Left ventricle myocardium superior (tissue), 1 donor: ENCODE results near the gene TWIST2. TPM values are rescaled to one million over a fixed set of nuclear protein-coding genes. Genes with fewer than 3 reads are reported as not detected.

Source experiments
- ATAC-seq: fragments of 200-7000 bp; cut with Tn5 transposase; one replicate; pipeline ENCODE4 v1.9.1; 2020; ENCODE audit warnings: mild to moderate bottlenecking, moderate library complexity
- DNase-seq: peaks from one replicate; pipeline ENCODE4 v3.0.0-alpha.2; 2020
- intact Hi-C: fragments of 100-400 bp; cut with micrococcal nuclease; formaldehyde crosslinking; loops from one replicate; pipeline ENCODE4 v1.11.0; 2022
- total RNA-seq: library from RNA; stranded (reverse); fragmentation: NEBNext Ultra II Directional; extraction: Animal tissue kit (Norgen Biotek cat#: 25700); gene quantifications from one replicate; pipeline ENCODE4 v1.2.1, GENCODE V29; 2021
- donor health status: DM: no; HTN: yes; CAD: no; lungs with severe emphysema.

TWIST2 gene
- total RNA-seq, 1 donor from 2014 or later: 2.6 TPM

DNA sequence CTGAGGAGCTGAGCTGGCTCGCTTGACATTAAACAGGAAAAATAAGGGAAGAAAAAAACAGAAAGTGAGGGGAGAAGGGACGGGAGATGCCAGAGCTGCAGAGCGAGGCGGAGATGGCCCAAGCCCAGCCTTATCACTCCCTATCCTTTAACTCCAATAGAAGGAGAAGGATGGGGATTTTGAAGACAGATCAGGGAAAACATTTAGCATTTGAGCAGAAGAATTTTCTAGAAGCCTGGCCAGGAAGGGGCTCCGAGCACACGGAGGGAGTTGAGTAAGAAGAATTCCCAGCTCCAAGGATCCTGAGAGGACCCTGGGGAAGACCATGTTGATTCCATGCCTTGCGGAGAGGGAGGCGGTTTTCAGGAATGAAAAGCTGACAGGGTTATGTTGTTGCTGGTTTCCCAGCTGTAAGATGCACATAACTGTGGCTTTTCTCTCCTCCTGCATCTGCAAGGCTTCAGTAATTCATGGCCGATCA lies 35.6 kb downstream of the TWIST2 start:
- DNase-seq (no peak), ATAC-seq (peak; percentile 55)
- intact Hi-C loops: no loop called here

DNA sequence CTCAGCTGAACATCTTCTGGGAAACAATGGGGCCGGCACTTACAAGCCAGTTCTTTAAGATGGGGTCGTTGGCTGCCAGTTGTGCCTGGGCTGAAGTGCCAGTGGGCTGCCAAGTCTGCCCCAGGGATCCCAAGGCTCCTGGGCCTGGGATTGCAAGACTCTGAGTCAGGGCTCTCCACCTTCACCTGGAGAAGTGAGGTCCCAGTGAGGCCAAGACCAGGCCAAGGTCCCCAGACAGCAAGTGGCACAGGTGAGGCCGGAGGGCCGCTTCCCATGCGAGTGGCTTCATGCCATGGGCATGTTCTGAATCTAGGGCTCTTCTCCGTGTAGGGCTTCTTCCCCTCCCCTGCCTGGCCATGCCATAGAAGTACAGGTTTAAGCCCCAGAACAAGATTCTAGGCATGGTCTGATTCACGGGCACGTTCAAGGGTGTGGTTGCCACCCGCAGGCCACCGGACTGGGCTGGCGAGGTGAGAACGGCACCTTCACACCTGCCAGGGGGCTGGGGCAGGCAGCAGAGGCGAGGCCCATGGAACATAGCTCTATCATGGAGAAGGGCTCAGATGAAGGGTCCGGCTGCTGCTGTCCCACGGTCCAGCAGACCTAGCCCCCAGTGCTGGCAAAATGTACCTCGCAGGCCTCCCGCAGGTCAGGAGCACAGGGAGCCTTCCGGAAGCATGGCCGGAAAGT lies 36.4 kb downstream of the TWIST2 start:
- DNase-seq: no peak
- intact Hi-C loops: no loop called here
- no peak for ATAC-seq

DNA sequence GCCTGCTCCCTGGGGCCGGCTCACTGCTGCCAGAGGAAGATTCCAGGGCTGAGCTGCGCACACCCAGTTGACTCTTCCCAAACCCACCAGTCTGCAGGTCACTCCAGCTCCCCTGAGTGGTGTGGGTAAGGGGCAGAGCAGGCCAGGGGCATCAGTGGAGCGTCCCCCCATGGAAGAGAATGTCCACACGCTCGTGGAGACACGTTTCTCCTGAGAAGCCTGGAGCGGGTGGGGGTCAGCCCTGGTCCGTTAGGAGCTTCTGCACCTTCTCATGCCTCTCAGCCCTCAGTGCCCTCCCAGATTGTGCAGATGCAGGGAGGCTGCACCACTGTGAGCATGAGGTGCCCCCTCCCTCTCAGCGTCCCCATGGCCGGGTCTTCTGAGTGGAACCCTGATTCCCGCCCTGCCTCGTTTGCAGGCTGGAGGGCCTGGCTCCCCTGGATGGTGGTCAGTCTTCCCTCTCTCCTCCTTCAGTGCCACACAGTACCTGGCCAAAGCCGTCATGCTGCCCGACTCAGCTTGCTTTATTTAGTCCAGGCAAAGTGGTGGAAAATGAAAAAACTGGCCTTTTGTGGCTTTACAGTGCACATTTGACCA lies 37.0 kb downstream of the TWIST2 start:
- ATAC-seq (no peak), DNase-seq (no peak)
- intact Hi-C loops: no loop called here

DNA sequence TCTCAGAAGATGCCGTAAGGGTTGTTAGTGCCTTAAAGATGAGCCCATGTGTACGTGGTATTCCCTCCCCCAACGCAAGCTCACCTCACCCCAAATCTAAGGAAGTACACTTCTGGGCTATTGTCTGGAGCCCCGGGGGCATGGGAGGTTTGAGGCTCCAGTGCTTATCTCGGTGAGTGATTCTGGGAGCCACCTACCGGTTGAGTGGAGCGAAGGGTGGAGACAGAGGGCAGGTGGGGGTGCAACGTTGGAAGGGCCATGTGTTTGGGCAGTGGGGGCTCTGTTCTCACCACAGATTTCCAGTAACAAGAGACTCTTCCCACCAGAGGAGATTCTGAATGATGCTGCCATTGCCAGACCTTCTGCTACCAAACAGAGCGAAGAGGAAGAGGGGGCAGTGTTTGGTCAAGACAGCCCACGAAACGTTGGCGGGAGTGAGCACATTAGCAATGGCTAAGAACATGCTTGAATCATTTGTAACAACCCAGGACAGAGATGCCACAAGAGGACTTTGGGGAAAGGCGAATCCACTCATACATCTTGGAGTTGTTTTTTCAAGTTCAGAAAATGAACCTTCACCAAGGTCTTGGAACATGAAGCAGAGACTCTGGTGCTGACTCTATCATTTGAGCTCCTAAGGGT lies 38.7 kb downstream of the TWIST2 start:
- ATAC-seq (no peak), DNase-seq (no peak)
- intact Hi-C loops: no loop called here

DNA sequence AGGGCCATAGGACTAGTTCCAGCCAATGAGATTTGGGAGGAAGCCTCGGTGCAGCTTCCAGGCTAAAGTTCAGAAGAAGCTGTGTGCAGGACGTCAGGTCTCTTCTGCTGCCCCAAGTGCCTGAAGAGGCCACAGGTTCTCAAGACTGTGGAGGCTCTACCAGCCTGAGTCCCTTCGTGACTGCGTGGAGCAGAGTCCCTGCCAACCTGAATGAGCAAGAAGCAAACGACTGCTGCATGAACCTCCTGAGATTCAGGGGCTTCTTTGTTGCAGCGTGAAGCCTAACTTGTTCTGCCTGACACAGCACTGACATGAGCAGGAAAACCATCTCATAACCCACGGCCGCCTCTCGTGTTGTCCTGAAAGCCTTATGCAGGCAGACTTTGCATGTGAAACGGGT lies 39.7 kb downstream of the TWIST2 start:
- DNase-seq: no peak
- no peak for ATAC-seq
- intact Hi-C loops: no loop called here

DNA sequence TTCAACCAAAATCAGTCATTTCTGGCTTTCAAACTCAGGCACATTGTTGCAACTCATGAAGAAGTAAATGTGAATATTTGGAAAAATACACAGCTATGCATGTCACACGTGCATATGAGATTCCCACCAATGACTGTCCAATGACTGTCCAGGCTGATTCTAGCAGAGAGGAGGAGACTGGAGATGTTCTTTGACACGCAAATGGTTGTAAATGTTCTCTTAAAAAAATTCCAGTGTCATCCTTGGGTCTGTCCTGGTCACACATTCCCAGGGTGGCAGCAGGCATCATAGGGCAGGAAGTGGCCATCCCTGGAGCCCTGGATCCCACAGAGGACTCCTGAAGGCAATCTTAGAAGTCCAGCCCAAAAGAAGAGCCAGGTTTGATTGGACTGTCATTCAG lies 40.9 kb downstream of the TWIST2 start:
- ATAC-seq: no peak
- DNase-seq: no peak
- intact Hi-C loops: no loop called here

DNA sequence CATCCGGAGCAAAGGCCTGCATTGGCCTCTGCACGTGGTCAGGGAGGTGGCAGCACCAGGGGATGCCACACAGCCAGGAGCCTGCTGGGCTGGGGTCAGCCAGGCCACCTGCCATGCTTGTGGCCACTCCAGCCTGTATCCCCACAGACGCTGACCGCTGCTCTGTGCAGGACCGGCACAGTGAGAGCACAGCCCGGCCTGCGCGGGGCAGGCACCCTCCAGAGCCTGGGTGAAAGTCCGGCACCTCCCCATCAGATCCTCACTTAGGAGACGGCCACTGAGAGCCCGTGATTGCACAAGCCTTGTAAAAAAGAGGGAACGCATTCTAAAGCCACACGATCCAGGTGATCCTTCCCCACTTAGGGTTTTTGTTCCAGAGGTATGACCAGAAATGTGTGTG lies 42.2 kb downstream of the TWIST2 start:
- intact Hi-C loops: no loop called here
- ATAC-seq: no peak
- no peak for DNase-seq

DNA sequence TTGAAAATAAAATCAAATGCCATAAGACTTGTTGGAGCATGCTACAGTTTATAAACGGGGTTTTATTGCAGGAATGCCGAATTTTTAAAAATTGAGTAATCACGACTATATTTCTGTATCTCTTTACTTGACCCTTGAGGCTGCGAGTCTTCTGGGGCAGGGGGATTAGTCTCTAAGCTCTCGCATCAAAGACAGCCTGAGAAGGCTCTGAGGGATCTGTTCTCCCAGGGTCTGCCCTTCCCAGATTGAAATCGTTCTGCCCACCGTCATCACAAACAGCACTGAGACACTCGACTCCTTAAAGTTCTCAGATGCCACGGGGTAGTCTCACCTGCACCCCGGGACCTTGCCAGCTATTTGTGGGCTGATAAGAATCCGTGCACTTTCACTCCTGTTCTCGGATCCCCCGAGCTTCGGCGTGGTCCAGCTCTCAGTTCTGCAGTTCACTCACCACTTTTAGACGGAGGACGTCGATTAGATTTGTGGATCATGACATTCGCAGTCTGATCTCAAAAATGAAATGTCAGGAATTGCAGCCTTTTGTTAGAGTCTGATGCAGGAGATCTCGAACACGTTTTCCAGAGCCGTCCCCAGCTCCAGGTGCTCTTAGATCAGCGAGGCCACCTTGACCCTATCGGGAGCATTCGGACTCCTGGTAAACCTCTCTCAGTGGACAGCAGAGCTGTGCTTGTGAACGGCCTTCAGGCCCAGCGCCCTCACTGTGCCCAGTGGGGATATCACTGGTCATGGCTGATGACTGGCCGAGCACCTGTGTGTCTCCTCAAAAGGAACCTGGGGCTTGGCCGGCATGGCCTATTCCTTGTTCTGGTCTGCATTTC lies 43.0 kb downstream of the TWIST2 start:
- intact Hi-C loops: no loop called here

DNA sequence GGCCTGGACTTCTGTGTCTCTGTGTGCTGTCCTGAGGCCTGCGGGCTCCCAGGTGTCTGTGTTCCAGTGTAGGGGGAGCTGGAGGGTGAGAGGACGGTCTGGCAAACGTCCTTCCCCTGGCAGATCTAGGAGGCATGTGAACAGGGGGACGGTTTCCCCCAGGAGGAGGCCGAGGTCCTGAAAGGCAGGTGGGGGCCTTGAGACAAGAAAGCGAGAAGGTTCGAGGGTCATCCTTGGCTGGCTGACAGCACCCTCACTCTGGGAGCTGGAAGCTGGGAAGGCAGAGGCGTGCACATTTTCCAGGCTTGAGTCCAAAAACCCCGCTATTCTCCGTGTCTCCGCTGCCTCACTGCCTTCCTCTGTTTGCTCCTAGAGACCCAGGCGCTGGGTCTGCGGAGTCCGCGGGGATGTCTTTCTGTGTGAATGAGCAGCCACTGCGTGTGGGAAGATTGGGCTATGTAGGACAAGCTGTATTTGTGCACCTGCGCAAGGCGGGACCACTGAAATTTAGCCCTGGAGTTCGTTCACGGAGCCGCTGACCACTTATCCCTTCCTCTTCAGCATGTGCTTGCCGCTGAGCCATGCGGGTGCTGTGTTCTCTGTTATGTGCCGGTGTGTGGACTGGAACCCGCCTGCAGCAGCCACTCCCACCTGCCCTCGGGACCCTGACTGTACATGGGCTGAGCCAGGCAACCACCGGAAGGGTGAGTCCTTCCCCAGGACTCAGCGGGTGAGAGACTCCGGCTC lies 43.7 kb downstream of the TWIST2 start:
- intact Hi-C loops: no loop called here

More for the DNA sequence above, 43.0 kb downstream of the TWIST2 start:
- DNase-seq (no peak), ATAC-seq (no peak)

DNA sequence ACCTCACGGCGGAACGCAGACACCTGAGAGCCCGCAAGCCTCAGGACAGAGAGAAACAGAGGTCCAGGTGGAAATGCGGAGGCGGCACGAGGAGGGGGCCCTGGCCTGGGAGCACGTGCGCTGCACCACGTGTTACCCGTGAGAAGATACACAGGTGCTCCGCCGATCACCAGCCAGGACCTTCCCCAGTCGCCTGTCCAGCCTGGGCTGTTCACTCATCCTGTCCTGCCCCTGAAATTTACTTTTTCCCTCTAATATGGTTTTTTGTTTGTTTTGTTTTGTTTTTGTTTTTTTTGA lies 44.3 kb downstream of the TWIST2 start:
- DNase-seq: no peak
- no peak for ATAC-seq
- intact Hi-C loops: no loop called here

More for the DNA sequence above, 43.7 kb downstream of the TWIST2 start:
- ATAC-seq (no peak), DNase-seq (no peak)

DNA sequence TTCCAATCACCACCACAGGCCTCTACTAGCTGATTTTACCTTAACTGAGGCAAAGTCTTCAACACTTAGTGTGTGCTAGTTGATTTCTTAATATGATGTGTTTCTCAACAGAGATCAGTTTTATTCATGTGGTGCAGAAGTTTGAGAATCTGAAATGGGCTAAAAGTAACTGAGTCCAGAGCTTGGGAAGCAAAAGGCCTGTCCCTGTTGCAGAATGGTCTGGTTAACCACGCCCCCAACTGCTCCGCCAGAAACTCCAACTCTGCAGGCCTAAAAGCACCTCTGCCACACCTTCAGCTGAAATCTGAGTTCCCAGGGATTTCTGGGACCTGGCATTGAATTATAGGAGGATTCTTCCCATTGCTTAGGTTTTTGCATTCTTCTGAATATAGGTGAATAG lies 44.9 kb downstream of the TWIST2 start:
- ATAC-seq: no peak
- intact Hi-C loops: no loop called here
- no peak for DNase-seq

DNA sequence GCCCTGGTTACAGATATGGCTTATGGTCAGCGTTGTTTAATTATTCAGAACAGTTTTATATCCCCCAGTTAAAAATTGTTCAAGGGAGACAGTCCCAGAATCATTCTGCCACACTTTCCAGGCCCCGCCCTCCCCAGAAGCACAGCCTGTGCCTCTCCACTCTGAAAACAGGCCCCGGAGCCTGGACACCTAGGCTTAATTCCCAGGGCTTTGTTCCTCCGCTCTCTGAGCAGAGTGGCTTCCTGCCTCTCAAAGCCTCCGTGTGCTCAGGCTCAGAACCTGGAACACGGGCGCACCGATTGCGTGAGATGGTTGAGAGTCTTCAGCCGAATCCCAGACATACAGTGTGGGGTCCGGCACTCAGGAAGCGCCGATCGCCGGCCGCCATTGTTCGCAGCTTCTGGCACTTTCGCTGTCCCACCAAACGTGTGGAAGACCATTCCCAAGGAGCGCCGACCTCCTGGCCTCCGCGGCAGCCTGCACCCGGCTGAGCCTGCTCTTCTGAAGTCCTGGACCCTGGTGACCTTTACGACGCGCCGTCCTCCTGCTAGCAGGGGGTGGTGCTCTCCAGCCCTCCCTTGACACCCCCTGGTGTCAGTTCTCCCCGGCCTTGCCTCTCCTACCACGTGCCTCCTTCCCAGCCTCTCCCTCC lies 45.6 kb downstream of the TWIST2 start:
- intact Hi-C loops: no loop called here
- DNase-seq: no peak
- ATAC-seq: no peak

DNA sequence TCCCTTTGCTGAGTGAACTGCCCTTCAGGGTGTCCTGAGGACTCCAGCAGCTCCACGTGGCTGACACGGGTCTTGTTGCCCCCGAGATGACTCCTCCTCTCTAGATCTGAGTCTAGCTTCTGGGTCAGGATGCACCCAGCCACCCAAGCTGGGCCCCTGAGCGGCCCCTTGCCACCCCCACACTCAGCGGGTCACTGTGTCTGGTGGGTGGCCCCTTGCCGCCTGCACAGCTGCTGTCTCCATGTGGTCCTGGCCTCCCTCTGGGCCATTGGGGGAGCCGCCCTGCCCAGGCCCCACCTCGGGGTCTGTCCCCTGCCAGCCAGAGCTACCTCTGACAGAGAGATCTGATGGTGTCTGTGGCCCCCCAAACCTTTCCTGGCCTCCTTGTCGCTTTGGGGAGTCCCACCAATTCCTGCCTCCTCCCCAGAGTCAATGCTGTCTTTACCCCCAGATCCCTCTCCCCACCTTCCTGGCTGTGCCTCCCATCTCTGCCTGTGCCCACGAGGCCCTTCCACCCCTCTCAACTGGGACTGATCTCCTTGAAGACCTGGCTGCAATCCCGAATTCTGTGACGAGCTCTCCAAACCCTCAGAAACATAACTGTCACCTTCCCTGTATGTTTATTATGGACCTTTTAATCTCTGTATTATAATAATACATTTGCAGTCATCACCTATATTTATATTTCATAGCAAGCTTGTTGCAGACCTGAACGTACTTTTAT lies 46.5 kb downstream of the TWIST2 start:
- DNase-seq (no peak), ATAC-seq (no peak)
- intact Hi-C loops: no loop called here

DNA sequence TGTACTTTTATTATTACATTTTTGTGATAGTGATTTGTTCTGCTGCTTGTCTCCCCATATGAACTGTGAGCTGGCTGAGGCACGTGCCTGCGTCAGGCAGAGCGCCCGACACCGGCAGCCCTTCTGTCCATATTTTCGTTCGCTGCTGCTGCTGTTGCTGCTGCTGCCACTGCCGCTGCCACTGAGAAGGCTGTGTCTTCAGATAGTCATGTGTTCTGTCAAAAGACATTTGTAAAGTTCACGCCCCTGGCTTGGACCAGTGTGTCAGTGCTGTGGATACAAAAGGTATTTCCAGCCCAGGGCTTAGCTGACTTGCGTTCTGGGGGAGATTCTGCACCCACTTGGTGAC lies 47.0 kb downstream of the TWIST2 start:
- intact Hi-C loops: no loop called here
- peak; percentile 5 for ATAC-seq

DNA sequence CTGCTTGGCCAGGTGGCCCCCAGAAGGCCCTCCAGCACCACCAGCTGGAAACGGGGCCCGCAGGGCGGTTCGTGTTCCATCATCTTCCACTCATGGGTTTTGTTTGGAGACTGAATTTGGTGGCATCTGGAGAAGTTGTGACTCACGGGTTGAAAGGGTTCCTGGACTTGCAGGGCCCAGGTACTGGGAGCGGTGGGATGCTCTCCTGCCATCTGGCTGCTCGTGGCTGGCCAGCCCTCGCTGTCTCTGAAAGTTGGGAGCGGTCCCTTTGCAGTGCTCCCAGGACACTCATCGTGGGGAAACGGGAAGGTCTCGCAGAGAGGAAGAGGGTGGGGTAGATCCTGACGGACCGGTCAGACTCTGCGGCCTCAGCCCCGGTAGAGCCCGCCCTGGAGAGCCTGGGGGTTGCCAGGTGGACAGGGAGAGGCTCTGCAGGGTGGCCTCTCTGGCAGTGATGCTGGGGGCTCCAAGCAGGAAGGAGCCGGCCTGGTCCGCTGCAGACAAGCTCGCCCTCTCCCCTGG lies 47.5 kb downstream of the TWIST2 start:
- no peak for DNase-seq
- intact Hi-C loops: no loop called here
- peak; percentile 20 for ATAC-seq

More for the DNA sequence above, 47.0 kb downstream of the TWIST2 start:
- DNase-seq: no peak

DNA sequence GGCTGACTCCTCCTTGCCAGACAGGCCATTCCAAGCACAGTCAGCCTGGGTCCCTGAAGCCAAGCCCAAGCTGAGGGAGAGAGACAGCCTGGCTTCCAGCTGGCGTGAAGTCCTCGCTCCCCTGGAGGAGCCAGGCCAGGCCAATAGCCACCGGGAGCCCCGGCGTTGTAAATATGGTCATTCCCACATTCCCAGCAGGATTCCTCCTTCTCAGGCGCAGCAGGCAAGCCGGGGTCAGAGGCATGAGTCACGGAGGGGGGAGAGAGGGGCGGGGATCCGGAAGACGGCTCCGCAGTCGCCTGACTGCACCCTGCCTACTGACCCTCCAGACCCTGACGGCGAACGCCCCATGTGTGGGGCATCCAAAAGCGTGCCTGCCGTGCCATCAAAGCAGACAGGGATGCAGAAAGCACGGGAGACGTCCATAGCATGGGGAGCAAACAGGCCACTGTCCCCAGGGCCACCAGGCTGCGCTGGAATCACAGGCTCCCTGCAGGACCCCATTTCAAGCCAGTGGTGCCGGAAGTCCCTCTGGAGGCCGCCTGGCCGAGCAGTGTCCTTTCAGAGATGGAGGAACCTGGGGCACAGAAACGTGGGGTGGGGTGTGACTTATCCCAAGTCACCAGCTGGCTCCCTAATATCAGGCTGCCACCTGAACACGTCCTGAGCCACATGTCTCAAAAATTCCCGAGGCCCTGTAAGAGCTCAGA lies 48.2 kb downstream of the TWIST2 start:
- intact Hi-C loops: no loop called here
- DNase-seq (peak; percentile 84), ATAC-seq (peak; percentile 88)

DNA sequence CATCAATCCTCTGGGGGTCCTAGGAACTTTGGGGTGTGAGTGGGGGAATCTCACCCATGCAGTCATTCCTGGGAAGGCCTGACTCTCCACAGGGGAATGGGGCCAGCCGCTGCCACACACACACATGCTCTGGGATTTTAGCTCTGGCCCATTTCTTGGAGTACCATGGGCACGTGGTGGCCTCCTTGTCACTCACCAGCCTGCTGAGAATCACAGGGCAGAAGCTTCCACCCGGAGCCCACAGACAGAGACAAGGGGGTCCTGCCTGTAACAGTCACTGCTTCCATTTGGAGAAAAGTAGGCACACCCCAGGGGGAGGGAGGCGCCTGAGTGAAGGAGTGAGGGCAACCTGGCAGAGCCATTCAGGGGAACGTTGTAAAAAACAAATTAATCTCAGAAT lies 48.8 kb downstream of the TWIST2 start:
- ATAC-seq (no peak), DNase-seq (no peak)
- intact Hi-C loops: no loop called here
